Measurements from ENCODE around the gene KLHL26. TPM values are rescaled to one million over a fixed set of nuclear protein-coding genes. Genes with fewer than 3 reads are reported as not detected.

Gene KLHL26
- total and polyA plus RNA-seq, 9 of the 15 experiments (the other 6 are each of a cell fraction or from before 2014, with no cell fraction given): 0.13 to 13.3 (median 1.4) TPM

DNA sequence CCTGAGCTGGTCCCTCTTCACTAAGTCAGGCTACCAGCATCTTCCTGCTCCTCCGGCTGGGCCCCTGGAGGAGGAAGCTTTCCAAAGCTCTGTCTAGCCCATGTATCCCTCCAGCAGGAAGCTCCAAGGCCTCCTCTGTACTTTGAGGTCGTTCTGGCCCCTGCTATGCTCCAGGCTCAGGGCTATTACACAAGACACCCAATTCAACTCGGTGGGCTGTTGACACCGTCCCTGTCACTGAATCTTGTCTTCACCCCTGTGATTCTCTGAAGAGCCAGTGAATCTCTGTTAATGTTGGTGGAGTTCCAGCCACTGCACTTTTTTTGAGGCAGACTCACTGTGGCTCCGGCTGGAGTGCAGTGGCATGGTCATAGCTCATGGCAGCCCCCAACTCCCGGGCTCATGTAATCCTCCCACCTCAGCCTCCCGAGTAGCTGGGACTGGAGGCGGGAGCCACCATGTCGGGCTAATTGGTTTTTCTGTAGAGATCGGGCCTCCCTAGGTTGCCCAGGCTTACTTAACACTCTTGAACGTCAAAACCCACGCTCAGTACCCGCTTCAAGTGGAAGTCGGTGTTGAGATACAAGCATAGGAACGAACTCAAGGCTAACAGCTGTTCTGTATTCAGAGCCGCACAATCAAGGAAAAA lies 48.7 kb upstream of the KLHL26 start (continued):
- no peak for TF ChIP-seq RCOR1 (IDR thresholded peaks at IDR 0.05; ENCODE audit: borderline replicate concordance in 1 of 2, low read depth in 2 of 2, low read length in 2 of 2)
- TF ChIP-seq CBFA2T3 (IDR thresholded peaks at IDR 0.05): no peak
- TF ChIP-seq, protein P1, sequence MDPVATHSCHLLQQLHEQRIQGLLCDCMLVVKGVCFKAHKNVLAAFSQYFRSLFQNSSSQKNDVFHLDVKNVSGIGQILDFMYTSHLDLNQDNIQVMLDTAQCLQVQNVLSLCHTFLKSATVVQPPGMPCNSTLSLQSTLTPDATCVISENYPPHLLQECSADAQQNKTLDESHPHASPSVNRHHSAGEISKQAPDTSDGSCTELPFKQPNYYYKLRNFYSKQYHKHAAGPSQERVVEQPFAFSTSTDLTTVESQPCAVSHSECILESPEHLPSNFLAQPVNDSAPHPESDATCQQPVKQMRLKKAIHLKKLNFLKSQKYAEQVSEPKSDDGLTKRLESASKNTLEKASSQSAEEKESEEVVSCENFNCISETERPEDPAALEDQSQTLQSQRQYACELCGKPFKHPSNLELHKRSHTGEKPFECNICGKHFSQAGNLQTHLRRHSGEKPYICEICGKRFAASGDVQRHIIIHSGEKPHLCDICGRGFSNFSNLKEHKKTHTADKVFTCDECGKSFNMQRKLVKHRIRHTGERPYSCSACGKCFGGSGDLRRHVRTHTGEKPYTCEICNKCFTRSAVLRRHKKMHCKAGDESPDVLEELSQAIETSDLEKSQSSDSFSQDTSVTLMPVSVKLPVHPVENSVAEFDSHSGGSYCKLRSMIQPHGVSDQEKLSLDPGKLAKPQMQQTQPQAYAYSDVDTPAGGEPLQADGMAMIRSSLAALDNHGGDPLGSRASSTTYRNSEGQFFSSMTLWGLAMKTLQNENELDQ (CRISPR knock-in tag; IDR thresholded peaks at IDR 0.05; ENCODE audit: borderline replicate concordance): 0 out of 2 replicates have a peak, but pooled peaks have one; percentile 36
- TF ChIP-seq, protein P2, sequence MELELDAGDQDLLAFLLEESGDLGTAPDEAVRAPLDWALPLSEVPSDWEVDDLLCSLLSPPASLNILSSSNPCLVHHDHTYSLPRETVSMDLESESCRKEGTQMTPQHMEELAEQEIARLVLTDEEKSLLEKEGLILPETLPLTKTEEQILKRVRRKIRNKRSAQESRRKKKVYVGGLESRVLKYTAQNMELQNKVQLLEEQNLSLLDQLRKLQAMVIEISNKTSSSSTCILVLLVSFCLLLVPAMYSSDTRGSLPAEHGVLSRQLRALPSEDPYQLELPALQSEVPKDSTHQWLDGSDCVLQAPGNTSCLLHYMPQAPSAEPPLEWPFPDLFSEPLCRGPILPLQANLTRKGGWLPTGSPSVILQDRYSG (tag; conservative IDR thresholded peaks at IDR 0.05; ENCODE audit: low read depth): peak; percentile 47; the same call in 1 of the 2 replicates
- peak in 1 of 2 experiments; percentile 40; a peak in 1 of 4 replicates for TF ChIP-seq ARNT (IDR thresholded peaks at IDR 0.05)
- TF ChIP-seq FOXP1 (CRISPR knock-in tag; IDR thresholded peaks at IDR 0.05): peak; percentile 57; the same call in 1 of the 2 replicates
- no peak for TF ChIP-seq ZNF354B (CRISPR knock-in tag; IDR thresholded peaks at IDR 0.05)
- TF ChIP-seq ZNF197 (CRISPR knock-in tag; IDR thresholded peaks at IDR 0.05; ENCODE audit: low read depth): no peak
- peak; percentile 42; the same call in 1 of the 2 replicates for TF ChIP-seq ARID1B (IDR thresholded peaks at IDR 0.05)
- TF ChIP-seq, protein P3, sequence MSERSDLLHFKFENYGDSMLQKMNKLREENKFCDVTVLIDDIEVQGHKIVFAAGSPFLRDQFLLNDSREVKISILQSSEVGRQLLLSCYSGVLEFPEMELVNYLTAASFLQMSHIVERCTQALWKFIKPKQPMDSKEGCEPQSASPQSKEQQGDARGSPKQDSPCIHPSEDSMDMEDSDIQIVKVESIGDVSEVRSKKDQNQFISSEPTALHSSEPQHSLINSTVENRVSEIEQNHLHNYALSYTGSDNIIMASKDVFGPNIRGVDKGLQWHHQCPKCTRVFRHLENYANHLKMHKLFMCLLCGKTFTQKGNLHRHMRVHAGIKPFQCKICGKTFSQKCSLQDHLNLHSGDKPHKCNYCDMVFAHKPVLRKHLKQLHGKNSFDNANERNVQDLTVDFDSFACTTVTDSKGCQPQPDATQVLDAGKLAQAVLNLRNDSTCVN (CRISPR knock-in tag; IDR thresholded peaks at IDR 0.05): peak; percentile 73; the same call in 1 of the 2 replicates
- TF ChIP-seq CEBPG (CRISPR knock-in tag; IDR thresholded peaks at IDR 0.05): no peak
- TF ChIP-seq CEBPG (tag; conservative IDR thresholded peaks at IDR 0.05 in 1 of 2, IDR thresholded peaks at IDR 0.05 in 1 of 2): 0 out of 4 replicates have a peak, but pooled peaks of 1 of the 2 experiments have one; percentile 14
- no peak for TF ChIP-seq ZNF24 (IDR thresholded peaks at IDR 0.05)
- 0 out of 2 replicates have a peak, but pooled peaks have one; percentile 3 for TF ChIP-seq ZNF121 (CRISPR knock-in tag; conservative IDR thresholded peaks at IDR 0.05)
- no peak for TF ChIP-seq ZNF146 (CRISPR knock-in tag; IDR thresholded peaks at IDR 0.05; ENCODE audit: unreplicated experiment)
- TF ChIP-seq SAP30 (IDR thresholded peaks at IDR 0.05; ENCODE audit: borderline replicate concordance, insufficient read depth, low read depth, low read length, poor library complexity, severe bottlenecking): peak; percentile 3
- no peak for TF ChIP-seq MCM5 (IDR thresholded peaks at IDR 0.05; ENCODE audit: low read depth)
- TF ChIP-seq SMC3 (conservative IDR thresholded peaks at IDR 0.05; ENCODE audit: insufficient read depth, low read depth, low read length): no peak
- no peak for TF ChIP-seq HNRNPL (IDR thresholded peaks at IDR 0.05; ENCODE audit: low read depth, low read length)
